ENCODE results near the gene CCDC63.
"Not testable (repeated sequence)": the region's sequence is repeated elsewhere in the genome, so short reads cannot be mapped to it uniquely, and the experiment has no call there.

Gene CCDC63

GRCh38 chr12:110844551-110845338 is 2.0 kb upstream of the CCDC63 start:
- H3K36me3 ChIP-seq (ENCODE audit: control insufficient read depth, insufficient read depth, low read length, severe bottlenecking), result no peaks in the 10 kb centered on the region
- peaks cover 12% of the 10 kb centered on the region for H3K4me1 ChIP-seq (ENCODE audit: control insufficient read depth, insufficient read depth, low read length)
- peaks cover 51% of the 10 kb centered on the region for H3K27me3 ChIP-seq (replicated peaks; ENCODE audit: control insufficient read depth, insufficient read depth, low read length)
- no peak for DNase-seq (ENCODE audit: low read depth)
- H3K4me3 ChIP-seq (ENCODE audit: low read length), result no peak overlapping the region
- H3K9me3 ChIP-seq (ENCODE audit: control insufficient read depth, low read length), result peaks cover 1% of the 10 kb centered on the region
- no peak overlapping the region for H3K9ac ChIP-seq (ENCODE audit: low read length)

DNA sequence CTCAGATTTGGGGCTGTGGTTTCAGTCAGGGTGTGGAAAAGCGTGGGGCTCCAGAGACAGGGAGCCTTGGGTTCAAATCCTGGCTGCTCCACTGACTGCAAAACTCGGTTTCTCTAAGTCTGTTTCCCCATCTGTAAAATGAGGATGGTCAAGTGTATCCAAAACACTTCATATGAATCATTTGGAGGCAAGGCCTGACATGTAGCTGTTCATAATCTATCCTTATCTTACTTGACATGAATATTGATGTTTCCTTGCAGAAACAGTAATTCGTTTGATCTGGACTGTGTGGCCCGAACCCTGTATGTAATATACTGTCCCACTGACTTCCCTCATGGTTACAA is 1.5 kb upstream of the CCDC63 start:
- Histone ChIP-seq H3K4me3 (ENCODE audit: low read length) (no peak overlapping the region), H3K36me3 (ENCODE audit: control insufficient read depth, insufficient read depth, low read length, severe bottlenecking) (no peaks in the 10 kb centered on the region), H3K9ac (ENCODE audit: low read length) (no peak overlapping the region), H3K4me1 (ENCODE audit: control insufficient read depth, insufficient read depth, low read length) (peaks cover 12% of the 10 kb centered on the region), H3K9me3 (ENCODE audit: control insufficient read depth, low read length) (peaks cover 5% of the 10 kb centered on the region), H3K27me3 (replicated peaks; ENCODE audit: control insufficient read depth, insufficient read depth, low read length) (peaks cover 56% of the 10 kb centered on the region)
- no peak for DNase-seq (ENCODE audit: low read depth)

- peaks cover 5% of the 10 kb centered on the region for H3K9me3 ChIP-seq (ENCODE audit: control insufficient read depth, low read length)
- no peak for DNase-seq (ENCODE audit: low read depth)
- peaks cover 61% of the 10 kb centered on the region for H3K27me3 ChIP-seq (replicated peaks; ENCODE audit: control insufficient read depth, insufficient read depth, low read length)
Observed at GRCh38 chr12:110848314-110848923, 1.6 kb downstream of the CCDC63 start.

DNA sequence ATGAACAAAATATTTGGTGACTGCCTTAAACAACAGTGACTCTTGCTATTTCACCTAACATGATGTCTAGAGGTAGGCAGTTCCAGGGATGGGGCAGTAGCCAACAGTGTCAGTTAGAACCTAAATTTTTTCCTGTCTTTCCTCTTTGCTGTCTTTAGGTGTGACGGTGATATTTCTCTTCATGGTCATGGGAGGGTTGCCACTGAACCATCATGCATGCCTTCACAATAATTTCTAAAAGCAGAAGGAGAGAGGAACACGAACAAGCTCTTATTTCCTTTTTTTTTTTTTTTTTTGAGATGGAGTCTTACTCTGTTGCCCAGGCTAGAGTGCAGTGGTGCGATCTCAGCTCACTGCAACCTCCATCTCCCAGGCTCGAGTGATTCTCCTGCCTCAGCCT is 2.4 kb downstream of the CCDC63 start:
- DNase-seq (ENCODE audit: low read depth), result no peak

More at GRCh38 chr12:110848314-110848923, 1.6 kb downstream of the CCDC63 start:
- H3K4me1 ChIP-seq (ENCODE audit: control insufficient read depth, insufficient read depth, low read length), result peaks cover 12% of the 10 kb centered on the region
- H3K4me3 ChIP-seq (ENCODE audit: low read length), result no peak overlapping the region
- H3K9ac ChIP-seq (ENCODE audit: low read length), result no peak overlapping the region
- H3K36me3 ChIP-seq (ENCODE audit: control insufficient read depth, insufficient read depth, low read length, severe bottlenecking), result no peaks in the 10 kb centered on the region

DNA sequence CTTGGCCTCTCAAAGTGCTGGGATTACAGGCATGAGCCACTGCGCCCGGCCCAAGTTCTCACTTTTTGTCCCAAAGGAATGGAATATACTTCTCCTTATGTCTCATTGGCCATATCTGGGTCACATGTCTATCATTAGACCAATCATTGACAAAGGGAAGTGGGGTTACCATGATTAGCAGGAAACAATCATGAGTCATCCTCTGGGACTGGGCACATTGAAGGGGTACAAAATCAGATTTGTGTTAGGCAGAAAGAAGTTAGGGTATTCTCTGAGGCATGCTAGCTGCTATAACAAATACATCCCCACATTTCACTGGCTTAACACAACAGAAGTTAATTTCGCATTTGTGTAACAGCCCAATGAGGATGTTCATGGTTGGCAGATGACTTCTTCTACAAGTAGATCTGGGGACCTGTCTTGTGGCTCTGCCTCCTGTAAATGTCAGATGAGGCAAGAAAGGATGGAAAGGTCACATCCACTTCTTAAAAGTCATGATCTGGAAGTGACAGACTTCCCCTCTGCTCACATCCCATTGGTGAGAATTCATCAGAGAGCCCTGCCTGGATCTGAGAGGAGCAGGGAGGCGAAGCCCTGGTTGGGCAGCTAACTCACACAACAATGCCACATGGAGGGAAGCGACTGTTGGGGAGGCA is 3.1 kb downstream of the CCDC63 start:
- H3K27me3 ChIP-seq (replicated peaks; ENCODE audit: control insufficient read depth, insufficient read depth, low read length), result peaks cover 53% of the 10 kb centered on the region
- no peak overlapping the region for H3K9ac ChIP-seq (ENCODE audit: low read length)
- H3K36me3 ChIP-seq (ENCODE audit: control insufficient read depth, insufficient read depth, low read length, severe bottlenecking), result no peaks in the 10 kb centered on the region
- H3K4me3 ChIP-seq (ENCODE audit: low read length), result no peak overlapping the region
- peaks cover 5% of the 10 kb centered on the region for H3K9me3 ChIP-seq (ENCODE audit: control insufficient read depth, low read length)
- H3K4me1 ChIP-seq (ENCODE audit: control insufficient read depth, insufficient read depth, low read length), result peaks cover 11% of the 10 kb centered on the region
- no peak for DNase-seq (ENCODE audit: low read depth)

More for the DNA sequence above, 2.4 kb downstream of the CCDC63 start:
- peaks cover 55% of the 10 kb centered on the region for H3K27me3 ChIP-seq (replicated peaks; ENCODE audit: control insufficient read depth, insufficient read depth, low read length)
- H3K36me3 ChIP-seq (ENCODE audit: control insufficient read depth, insufficient read depth, low read length, severe bottlenecking), result no peaks in the 10 kb centered on the region
- H3K9ac ChIP-seq (ENCODE audit: low read length), result no peak overlapping the region
- no peak overlapping the region for H3K4me3 ChIP-seq (ENCODE audit: low read length)
- peaks cover 5% of the 10 kb centered on the region for H3K9me3 ChIP-seq (ENCODE audit: control insufficient read depth, low read length)
- H3K4me1 ChIP-seq (ENCODE audit: control insufficient read depth, insufficient read depth, low read length), result peaks cover 15% of the 10 kb centered on the region

GRCh38 chr12:110850762-110851161 is 4.0 kb downstream of the CCDC63 start:
- DNase-seq (ENCODE audit: low read depth), result no peak
- no peak overlapping the region for H3K4me3 ChIP-seq (ENCODE audit: low read length)
- no peak overlapping the region for H3K9ac ChIP-seq (ENCODE audit: low read length)
- H3K27me3 ChIP-seq (replicated peaks; ENCODE audit: control insufficient read depth, insufficient read depth, low read length), result peaks cover 53% of the 10 kb centered on the region
- peaks cover 3% of the 10 kb centered on the region for H3K4me1 ChIP-seq (ENCODE audit: control insufficient read depth, insufficient read depth, low read length)
- peaks cover 5% of the 10 kb centered on the region for H3K9me3 ChIP-seq (ENCODE audit: control insufficient read depth, low read length)
- H3K36me3 ChIP-seq (ENCODE audit: control insufficient read depth, insufficient read depth, low read length, severe bottlenecking), result no peaks in the 10 kb centered on the region

GRCh38 chr12:110853836-110854235 is 7.0 kb downstream of the CCDC63 start:
- no peak for DNase-seq (ENCODE audit: low read depth)
- Histone ChIP-seq H3K27me3 (replicated peaks; ENCODE audit: control insufficient read depth, insufficient read depth, low read length) (peaks cover 39% of the 10 kb centered on the region), H3K4me1 (ENCODE audit: control insufficient read depth, insufficient read depth, low read length) (peaks cover 3% of the 10 kb centered on the region), H3K9ac (ENCODE audit: low read length) (no peak overlapping the region), H3K9me3 (ENCODE audit: control insufficient read depth, low read length) (peaks cover 5% of the 10 kb centered on the region), H3K36me3 (ENCODE audit: control insufficient read depth, insufficient read depth, low read length, severe bottlenecking) (no peaks in the 10 kb centered on the region), H3K4me3 (ENCODE audit: low read length) (no peak overlapping the region)

- H3K4me1 ChIP-seq (ENCODE audit: control insufficient read depth, insufficient read depth, low read length), result peaks cover 3% of the 10 kb centered on the region
- no peak overlapping the region for H3K9ac ChIP-seq (ENCODE audit: low read length)
- DNase-seq (ENCODE audit: low read depth), result no peak
- peaks cover 19% of the 10 kb centered on the region for H3K27me3 ChIP-seq (replicated peaks; ENCODE audit: control insufficient read depth, insufficient read depth, low read length)
- H3K9me3 ChIP-seq (ENCODE audit: control insufficient read depth, low read length), result no peaks in the 10 kb centered on the region
- no peaks in the 10 kb centered on the region for H3K36me3 ChIP-seq (ENCODE audit: control insufficient read depth, insufficient read depth, low read length, severe bottlenecking)
- no peak overlapping the region for H3K4me3 ChIP-seq (ENCODE audit: low read length)
Observed at GRCh38 chr12:110856542-110856941, 9.8 kb downstream of the CCDC63 start.

DNA sequence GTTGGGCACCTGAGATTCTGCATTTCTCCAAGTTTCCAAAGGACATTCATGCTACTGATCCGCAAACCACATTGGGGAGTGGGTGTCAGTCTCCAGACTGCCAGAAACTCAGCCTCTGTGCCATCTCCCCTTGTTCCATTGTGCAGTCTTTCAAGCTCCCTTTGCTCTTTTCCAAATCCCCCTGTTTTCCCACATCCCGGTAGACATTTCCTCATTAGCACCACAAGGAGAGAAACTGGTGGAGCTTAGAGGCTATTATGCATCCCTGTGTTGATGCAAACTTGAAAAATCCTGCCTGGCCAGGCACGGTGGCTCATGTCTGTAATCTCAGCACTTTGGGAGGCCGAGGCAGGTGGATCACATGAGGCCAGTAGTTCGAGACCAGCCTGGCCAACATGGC is 10.7 kb downstream of the CCDC63 start:
- no peak for DNase-seq (ENCODE audit: low read depth)
- Histone ChIP-seq H3K4me3 (ENCODE audit: low read length) (no peak overlapping the region), H3K4me1 (ENCODE audit: control insufficient read depth, insufficient read depth, low read length) (peaks cover 3% of the 10 kb centered on the region), H3K36me3 (ENCODE audit: control insufficient read depth, insufficient read depth, low read length, severe bottlenecking) (no peaks in the 10 kb centered on the region), H3K9ac (ENCODE audit: low read length) (no peak overlapping the region), H3K9me3 (ENCODE audit: control insufficient read depth, low read length) (no peaks in the 10 kb centered on the region), H3K27me3 (replicated peaks; ENCODE audit: control insufficient read depth, insufficient read depth, low read length) (peaks cover 10% of the 10 kb centered on the region)

DNA sequence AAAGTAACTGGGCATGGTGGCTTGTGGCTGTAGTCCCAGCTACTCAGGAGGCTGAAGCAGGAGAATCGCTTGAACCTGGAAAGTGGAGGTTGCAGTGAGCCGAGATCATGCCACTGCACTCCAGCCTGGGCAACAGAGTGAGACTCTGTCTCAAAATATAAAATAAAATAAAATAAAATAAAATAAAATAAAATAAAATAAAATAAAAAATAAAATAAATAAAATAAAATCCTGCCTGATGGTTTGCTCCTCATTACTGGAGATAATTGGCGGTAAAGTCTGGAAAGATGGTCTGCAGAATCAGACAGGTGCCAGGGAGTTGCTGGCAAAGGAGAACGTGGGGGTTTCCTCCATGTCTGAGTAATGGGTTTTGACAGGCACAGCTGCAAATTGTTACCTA is 11.2 kb downstream of the CCDC63 start:
- not testable (repeated sequence) for H3K36me3 ChIP-seq (ENCODE audit: control insufficient read depth, insufficient read depth, low read length, severe bottlenecking); H3K9me3 ChIP-seq (ENCODE audit: control insufficient read depth, low read length); H3K4me1 ChIP-seq (ENCODE audit: control insufficient read depth, insufficient read depth, low read length)

DNA sequence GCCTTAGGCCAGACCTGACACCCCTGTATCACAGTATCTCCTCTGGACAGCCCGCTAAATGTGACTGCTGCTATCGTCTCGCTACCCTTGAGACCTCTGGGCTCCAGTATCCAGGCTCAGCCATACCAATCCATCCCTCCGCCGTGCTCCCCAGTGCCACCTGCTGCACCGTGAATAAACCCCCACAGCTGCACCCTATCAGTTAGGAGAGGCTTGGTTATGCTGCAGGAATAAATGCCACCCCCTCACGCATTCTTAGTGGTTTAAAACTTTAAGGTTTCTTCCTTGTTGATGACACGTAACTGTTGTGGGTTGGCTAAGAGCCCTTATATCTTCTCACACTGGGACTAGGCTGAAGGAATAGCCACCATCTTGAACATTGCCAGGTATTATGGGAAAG is 12.1 kb downstream of the CCDC63 start:
- no peaks in the 10 kb centered on the region for H3K36me3 ChIP-seq (ENCODE audit: control insufficient read depth, insufficient read depth, low read length, severe bottlenecking)
- H3K27me3 ChIP-seq (replicated peaks; ENCODE audit: control insufficient read depth, insufficient read depth, low read length), result peaks cover 6% of the 10 kb centered on the region
- no peak for DNase-seq (ENCODE audit: low read depth)
- no peaks in the 10 kb centered on the region for H3K9me3 ChIP-seq (ENCODE audit: control insufficient read depth, low read length)
- H3K4me1 ChIP-seq (ENCODE audit: control insufficient read depth, insufficient read depth, low read length), result peaks cover 1% of the 10 kb centered on the region
- H3K9ac ChIP-seq (ENCODE audit: low read length), result no peak overlapping the region
- no peak overlapping the region for H3K4me3 ChIP-seq (ENCODE audit: low read length)

More for the DNA sequence above, 11.2 kb downstream of the CCDC63 start:
- H3K4me3 ChIP-seq (ENCODE audit: low read length); DNase-seq (ENCODE audit: low read depth); H3K9ac ChIP-seq (ENCODE audit: low read length); H3K27me3 ChIP-seq (replicated peaks; ENCODE audit: control insufficient read depth, insufficient read depth, low read length): not testable (repeated sequence)
